Ishikawa (cell line): ENCODE measurements around the gene CD46.

Experiments used
- CEBPB ChIP-seq: IDR thresholded peaks from 2 replicates; pipeline ENCODE4 v1.6.1; 2012
- CREB1 ChIP-seq: IDR thresholded peaks from 2 replicates; pipeline ENCODE4 v1.6.1; 2012; ENCODE audit warnings: low read depth
- EGR1 ChIP-seq: IDR thresholded peaks from 2 replicates; pipeline ENCODE4 v1.6.1; 2012
- EP300 ChIP-seq: IDR thresholded peaks from 2 replicates; pipeline ENCODE4 v1.6.1; 2012; ENCODE audit warnings: borderline replicate concordance
- FOXM1 ChIP-seq: IDR thresholded peaks from 2 replicates; pipeline ENCODE4 v1.6.1; 2012; ENCODE audit warnings: low read depth, borderline replicate concordance
- MAX ChIP-seq: IDR thresholded peaks from 2 replicates; pipeline ENCODE4 v1.6.1; 2012
- NFIC ChIP-seq: IDR thresholded peaks from 2 replicates; pipeline ENCODE4 v1.6.1; 2012
- RAD21 ChIP-seq: IDR thresholded peaks from 2 replicates; pipeline ENCODE4 v1.6.1; 2012; ENCODE audit warnings: low read depth
- REST ChIP-seq: IDR thresholded peaks from 2 replicates; pipeline ENCODE4 v1.6.1; 2012; ENCODE audit warnings: low read depth, mild to moderate bottlenecking
- TAF1 ChIP-seq: IDR thresholded peaks from 2 replicates; pipeline ENCODE4 v1.6.1; 2012; ENCODE audit warnings: low read depth, mild to moderate bottlenecking
- TCF12 ChIP-seq: IDR thresholded peaks from 2 replicates; pipeline ENCODE4 v1.6.1; 2012; ENCODE audit warnings: low read depth
- TEAD4 ChIP-seq: IDR thresholded peaks from 2 replicates; pipeline ENCODE4 v1.6.1; 2012
- USF1 ChIP-seq: IDR thresholded peaks from 2 replicates; pipeline ENCODE4 v1.6.1; 2012
- YY1 ChIP-seq: IDR thresholded peaks from 2 replicates; pipeline ENCODE4 v1.6.1; 2012; ENCODE audit warnings: low read depth
- ZBTB7A ChIP-seq: IDR thresholded peaks from 2 replicates; pipeline ENCODE4 v1.6.1; 2012; ENCODE audit warnings: low read depth

The CD46 gene

GRCh38 chr1:207751790-207752455 lies at the start of gene CD46:
Gene CD46, plus strand, starts transcription at chr1:207752054. Its CDS starts 159 bp downstream, at chr1:207752213.
- no peak for TF ChIP-seq CREB1
- peak; percentile 29; the same call in 1 of the 2 replicates for TF ChIP-seq TCF12
- TF ChIP-seq EP300, result no peak
- TF ChIP-seq FOXM1, result no peak
- no peak for TF ChIP-seq TEAD4
- no peak for TF ChIP-seq EGR1
- no peak for TF ChIP-seq RAD21
- TF ChIP-seq YY1, result peak; percentile 75
- peak; percentile 90 for TF ChIP-seq TAF1
- TF ChIP-seq CEBPB, result no peak
- peak; percentile 92 for TF ChIP-seq USF1
- TF ChIP-seq MAX, result peak; percentile 74
- 0 out of 2 replicates have a peak, but pooled peaks have one; percentile 17 for TF ChIP-seq ZBTB7A
- peak; percentile 32; the same call in 1 of the 2 replicates for TF ChIP-seq NFIC
- TF ChIP-seq REST, result no peak

- TF ChIP-seq USF1 (no peak), TEAD4 (no peak), TAF1 (no peak), ZBTB7A (no peak), RAD21 (no peak), TCF12 (no peak), NFIC (no peak), MAX (no peak)
Observed at GRCh38 chr1:207702317-207702716, 49.5 kb upstream of the CD46 start.

- no peak for TF ChIP-seq FOXM1
- peak; percentile 62 for TF ChIP-seq CEBPB
Observed at GRCh38 chr1:207703712-207704111, 48.1 kb upstream of the CD46 start.

GRCh38 chr1:207711285-207711684 lies 40.6 kb upstream of the CD46 start:
- TF ChIP-seq TAF1 (no peak), CEBPB (no peak), YY1 (no peak), RAD21 (peak; percentile 43)

- TF ChIP-seq YY1 (no peak), TAF1 (no peak), EGR1 (no peak), ZBTB7A (no peak), FOXM1 (no peak), TCF12 (no peak), MAX (no peak), TEAD4 (no peak)
Observed at GRCh38 chr1:207713529-207713928, 38.3 kb upstream of the CD46 start.

GRCh38 chr1:207719234-207719633 lies 32.6 kb upstream of the CD46 start:
- TF ChIP-seq RAD21 (no peak), EP300 (no peak), ZBTB7A (no peak), TCF12 (no peak), TAF1 (no peak), TEAD4 (no peak), FOXM1 (no peak), MAX (no peak), EGR1 (no peak), NFIC (no peak), REST (no peak), YY1 (no peak), CEBPB (no peak), CREB1 (no peak), USF1 (no peak)
